HG03342 (cell line): ENCODE data around the gene CFL1.

ENCODE experiments used
- ATAC-seq: cut with Tn5 transposase; IDR thresholded peaks from one replicate; pipeline ENCODE4 v1.9.1; 2021; ENCODE audit warnings: mild to moderate bottlenecking, moderate library complexity; ENCODE audit not compliant: unreplicated experiment

Gene CFL1

GRCh38 chr11:65888163-65888814 lies 30.3 kb upstream of the CFL1 start, which contains the start of gene FIBP:
FIBP (minus strand) TSS chr11:65888471; CDS start chr11:65888418, 53 bp downstream.
- ATAC-seq = peak; percentile 41

- no peak for ATAC-seq
Observed at GRCh38 chr11:65887723-65888162, 29.8 kb upstream of the CFL1 start.

- ATAC-seq = no peak
Observed at GRCh38 chr11:65886826-65887722, 29.1 kb upstream of the CFL1 start.

- ATAC-seq = no peak
Observed at GRCh38 chr11:65885808-65886536, 28.0 kb upstream of the CFL1 start.

GRCh38 chr11:65885231-65885630 lies 27.3 kb upstream of the CFL1 start:
- no peak for ATAC-seq

- ATAC-seq = no peak
Observed at GRCh38 chr11:65884716-65885092, 26.7 kb upstream of the CFL1 start.

- no peak for ATAC-seq
Observed at GRCh38 chr11:65883786-65884715, 26.1 kb upstream of the CFL1 start.

GRCh38 chr11:65883058-65883761 lies 25.2 kb upstream of the CFL1 start:
- ATAC-seq = no peak

- ATAC-seq = no peak
Observed at GRCh38 chr11:65882120-65883057, 24.4 kb upstream of the CFL1 start.

GRCh38 chr11:65880844-65881421 lies 23.0 kb upstream of the CFL1 start:
- no peak for ATAC-seq

GRCh38 chr11:65880027-65880426 lies 22.0 kb upstream of the CFL1 start:
- ATAC-seq = no peak

GRCh38 chr11:65879617-65880016 lies 21.6 kb upstream of the CFL1 start, which contains the start of gene CTSW:
CTSW (plus strand) TSS chr11:65879837; CDS start chr11:65879855, 18 bp downstream.
- no peak for ATAC-seq

GRCh38 chr11:65873318-65874156 lies 15.6 kb upstream of the CFL1 start:
- ATAC-seq = peak; percentile 75

- no peak for ATAC-seq
Observed at GRCh38 chr11:65872586-65873317, 14.8 kb upstream of the CFL1 start, which contains the start of gene EFEMP2. EFEMP2 (minus strand) TSS chr11:65872800; CDS start chr11:65872354, 446 bp downstream.

- no peak for ATAC-seq
Observed at GRCh38 chr11:65871811-65872548, 14.0 kb upstream of the CFL1 start.
